Suprapubic skin (tissue), 4 donors: ENCODE results near the gene ZNF578. TPM values are rescaled to one million over a fixed set of nuclear protein-coding genes. Genes with fewer than 3 reads are reported as not detected.
A peak's percentile ranks its signal among the peaks of the same experiment; 100 is the strongest.

Experiments
- DNase-seq, 2 donors: peaks; one replicate each; pipeline ENCODE4 v3.0.0-alpha.2; 2019; ENCODE audit warnings: low spot score in 2 of 2
- H3K27ac ChIP-seq: fragments of 200-600 bp; sonication (generic); one replicate; pipeline ENCODE4 v1.5.1; 2019
- H3K27me3 ChIP-seq: fragments of 200-600 bp; sonication (generic); one replicate; pipeline ENCODE4 v1.5.1; 2019
- H3K36me3 ChIP-seq: fragments of 200-600 bp; sonication (generic); one replicate; pipeline ENCODE4 v1.5.1; 2019
- H3K4me1 ChIP-seq: fragments of 200-600 bp; sonication (generic); one replicate; pipeline ENCODE4 v1.5.1; 2019
- H3K4me3 ChIP-seq: fragments of 200-600 bp; sonication (generic); one replicate; pipeline ENCODE4 v1.5.1; 2019; ENCODE audit warnings: mild to moderate bottlenecking
- H3K9me3 ChIP-seq: fragments of 200-600 bp; sonication (generic); one replicate; pipeline ENCODE4 v1.5.1; 2019
- CTCF ChIP-seq, 2 donors: fragments of 200-600 bp in 1 of 2; fragments of 450-650 bp in 1 of 2; sonication (generic) in 1 of 2; IDR thresholded peaks; one replicate each; pipeline ENCODE4 v1.5.1; 2016 to 2019; ENCODE audit warnings: antibody characterized with exemption in 2 of 2, mild to moderate bottlenecking in 1 of 2, moderate library complexity in 1 of 2
- EP300 ChIP-seq: sonication (generic); formaldehyde crosslinking; IDR thresholded peaks from one replicate; pipeline ENCODE4 v1.6.1; 2017; ENCODE audit warnings: antibody characterized with exemption
- POLR2A ChIP-seq, 2 donors: fragments of 450-650 bp; IDR thresholded peaks; one replicate each; pipeline ENCODE4 v1.6.1; 2017; ENCODE audit warnings: antibody characterized with exemption in 2 of 2, mild to moderate bottlenecking in 2 of 2, moderate library complexity in 2 of 2
- POLR2AphosphoS5 ChIP-seq, 3 donors: sonication (generic); formaldehyde crosslinking; IDR thresholded peaks; one replicate each; pipeline ENCODE4 v1.6.1; 2017; ENCODE audit warnings: antibody characterized with exemption in 3 of 3
- WGBS: methylation state at CpG from one replicate; pipeline ENCODE4 v1.1.5; 2018; 5-methylcytosine and 5-hydroxymethylcytosine counted together
- total RNA-seq, 4 donors: library from RNA; depleted of rRNA; stranded (reverse); fragments of >200 nt; gene quantifications; one replicate each; pipeline ENCODE4 v1.1.0, GENCODE V29; 2016

ZNF578 gene
- 1 to 10 TPM in 1 of 4 donors, under 1 TPM in 3; 0.38 to 1.0 (median 0.64) TPM for total RNA-seq

- WGBS: 2% methylated on average over 44 of the region's 48 CpGs
- Histone ChIP-seq H3K9me3 (peaks cover 51% of the 10 kb centered on the region), H3K27me3 (peaks cover 5% of the 10 kb centered on the region), H3K36me3 (peaks cover 20% of the 10 kb centered on the region), H3K4me1 (peaks cover 6% of the 10 kb centered on the region), H3K4me3 (peak within 1 kb of the TSS; percentile 55), H3K27ac (no peak within 1 kb of the TSS)
- DNase-seq: peak; percentile 81 to 85
- TF ChIP-seq POLR2AphosphoS5 (IDR thresholded peaks at IDR 0.05) (peak in 1 of 3 donors; percentile 34), EP300 (no peak), POLR2A (IDR thresholded peaks at IDR 0.05) (no peak)
Measured at GRCh38 chr19:52453324-52454094, at the start of gene ZNF578. Gene ZNF578, plus strand, starts transcription at chr19:52453553. Its CDS starts 48,293 bp downstream, at chr19:52501846.

- Histone ChIP-seq H3K4me1 (no peaks in the 10 kb centered on the region), H3K27ac (no peak overlapping the region), H3K27me3 (no peaks in the 10 kb centered on the region), H3K9me3 (peaks cover 59% of the 10 kb centered on the region), H3K36me3 (peaks cover 94% of the 10 kb centered on the region), H3K4me3 (no peak overlapping the region)
- 97% methylated on average over 6 of the region's 6 CpGs for WGBS
- TF ChIP-seq CTCF (IDR thresholded peaks at IDR 0.05): no peak
- no peak for TF ChIP-seq POLR2AphosphoS5 (IDR thresholded peaks at IDR 0.05)
- no peak for TF ChIP-seq POLR2A (IDR thresholded peaks at IDR 0.05)
- TF ChIP-seq EP300: no peak
- no peak for DNase-seq
Measured at GRCh38 chr19:52410276-52410675, 43.1 kb upstream of the ZNF578 start.

GRCh38 chr19:52415711-52416110 lies 37.6 kb upstream of the ZNF578 start:
- peaks cover 39% of the 10 kb centered on the region for H3K36me3 ChIP-seq
- H3K27ac ChIP-seq: no peak overlapping the region
- peaks cover 79% of the 10 kb centered on the region for H3K9me3 ChIP-seq
- no peaks in the 10 kb centered on the region for H3K4me1 ChIP-seq
- TF ChIP-seq EP300 (no peak), POLR2A (IDR thresholded peaks at IDR 0.05) (no peak), POLR2AphosphoS5 (IDR thresholded peaks at IDR 0.05) (no peak), CTCF (IDR thresholded peaks at IDR 0.05) (no peak)
- no peaks in the 10 kb centered on the region for H3K27me3 ChIP-seq
- WGBS: 93% methylated on average over 5 of the region's 5 CpGs
- H3K4me3 ChIP-seq: no peak overlapping the region
- no peak for DNase-seq

- Histone ChIP-seq H3K9me3 (peaks cover 49% of the 10 kb centered on the region), H3K27ac (no peak within 1 kb of the TSS), H3K4me1 (no peaks in the 10 kb centered on the region), H3K4me3 (no peak within 1 kb of the TSS), H3K27me3 (no peaks in the 10 kb centered on the region), H3K36me3 (no peaks in the 10 kb centered on the region)
- WGBS: 81% methylated on average over 27 of the region's 27 CpGs
- TF ChIP-seq POLR2AphosphoS5 (IDR thresholded peaks at IDR 0.05) (no peak), EP300 (no peak), POLR2A (IDR thresholded peaks at IDR 0.05) (no peak), CTCF (IDR thresholded peaks at IDR 0.05) (no peak)
- no peak for DNase-seq
Measured at GRCh38 chr19:52428937-52429336, 24.4 kb upstream of the ZNF578 start, which contains the start of gene ZNF534. Gene ZNF534, plus strand, starts transcription at chr19:52429148. Its CDS starts 2,327 bp downstream, at chr19:52431475.

- Histone ChIP-seq H3K27ac (no peak overlapping the region), H3K27me3 (no peaks in the 10 kb centered on the region), H3K4me1 (no peaks in the 10 kb centered on the region), H3K36me3 (no peaks in the 10 kb centered on the region), H3K9me3 (peaks cover 15% of the 10 kb centered on the region), H3K4me3 (no peak overlapping the region)
- 86% methylated on average over 3 of the region's 3 CpGs for WGBS
- no peak for DNase-seq
- TF ChIP-seq POLR2A (IDR thresholded peaks at IDR 0.05) (no peak), POLR2AphosphoS5 (IDR thresholded peaks at IDR 0.05) (no peak), EP300 (no peak), CTCF (IDR thresholded peaks at IDR 0.05) (no peak)
Measured at GRCh38 chr19:52442179-52442578, 11.2 kb upstream of the ZNF578 start.
